ENCODE results near the gene HSPH1. TPM values are rescaled to one million over a fixed set of nuclear protein-coding genes. Genes with fewer than 3 reads are reported as not detected.

The HSPH1 gene
- total and polyA plus RNA-seq, 2 of the 13 experiments (the other 11 are each of a cell fraction or from before 2014, with no cell fraction given): 13.0 to 62.9 TPM

DNA sequence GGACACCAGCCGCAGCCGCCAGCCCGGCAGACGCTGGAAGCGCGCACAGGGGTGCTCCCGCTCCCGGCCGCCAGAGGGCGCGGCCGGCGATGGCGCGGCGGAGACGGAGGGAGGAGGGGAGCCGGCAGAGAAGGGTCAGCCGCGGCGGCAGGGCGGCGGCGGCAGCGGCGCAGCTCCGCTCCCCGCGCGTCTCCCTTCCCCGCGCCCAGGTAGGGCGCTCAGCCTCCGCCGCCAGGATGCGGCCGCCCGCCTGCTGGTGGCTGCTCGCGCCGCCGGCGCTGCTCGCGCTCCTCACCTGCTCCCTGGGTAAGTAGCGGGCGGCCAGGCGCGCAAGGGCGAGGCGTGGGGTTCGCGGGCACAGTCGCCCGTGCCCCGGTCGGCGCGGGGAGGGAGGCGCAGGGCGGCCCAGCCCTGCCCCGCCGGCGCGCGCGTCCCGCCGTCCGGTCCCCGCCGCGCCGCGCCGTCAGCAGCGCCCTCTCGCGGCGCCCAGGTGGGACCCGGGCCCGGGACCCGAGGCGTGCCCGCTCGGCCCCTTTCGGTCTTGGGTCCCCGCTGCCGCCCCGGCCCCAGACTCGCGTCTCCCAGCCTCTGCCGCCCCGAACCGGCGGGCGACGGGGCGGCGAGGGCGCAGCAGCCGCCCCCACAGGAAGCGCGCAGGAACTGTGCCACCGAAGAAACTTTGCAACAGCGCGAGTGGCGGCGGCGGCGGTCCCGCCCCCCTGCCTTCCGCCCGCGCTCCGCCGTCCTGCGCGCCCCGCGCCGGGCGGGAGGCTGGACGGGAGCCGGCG, 38.3 kb upstream of the HSPH1 start, which contains the start of gene B3GLCT (continued):
- TF ChIP-seq, protein P1, sequence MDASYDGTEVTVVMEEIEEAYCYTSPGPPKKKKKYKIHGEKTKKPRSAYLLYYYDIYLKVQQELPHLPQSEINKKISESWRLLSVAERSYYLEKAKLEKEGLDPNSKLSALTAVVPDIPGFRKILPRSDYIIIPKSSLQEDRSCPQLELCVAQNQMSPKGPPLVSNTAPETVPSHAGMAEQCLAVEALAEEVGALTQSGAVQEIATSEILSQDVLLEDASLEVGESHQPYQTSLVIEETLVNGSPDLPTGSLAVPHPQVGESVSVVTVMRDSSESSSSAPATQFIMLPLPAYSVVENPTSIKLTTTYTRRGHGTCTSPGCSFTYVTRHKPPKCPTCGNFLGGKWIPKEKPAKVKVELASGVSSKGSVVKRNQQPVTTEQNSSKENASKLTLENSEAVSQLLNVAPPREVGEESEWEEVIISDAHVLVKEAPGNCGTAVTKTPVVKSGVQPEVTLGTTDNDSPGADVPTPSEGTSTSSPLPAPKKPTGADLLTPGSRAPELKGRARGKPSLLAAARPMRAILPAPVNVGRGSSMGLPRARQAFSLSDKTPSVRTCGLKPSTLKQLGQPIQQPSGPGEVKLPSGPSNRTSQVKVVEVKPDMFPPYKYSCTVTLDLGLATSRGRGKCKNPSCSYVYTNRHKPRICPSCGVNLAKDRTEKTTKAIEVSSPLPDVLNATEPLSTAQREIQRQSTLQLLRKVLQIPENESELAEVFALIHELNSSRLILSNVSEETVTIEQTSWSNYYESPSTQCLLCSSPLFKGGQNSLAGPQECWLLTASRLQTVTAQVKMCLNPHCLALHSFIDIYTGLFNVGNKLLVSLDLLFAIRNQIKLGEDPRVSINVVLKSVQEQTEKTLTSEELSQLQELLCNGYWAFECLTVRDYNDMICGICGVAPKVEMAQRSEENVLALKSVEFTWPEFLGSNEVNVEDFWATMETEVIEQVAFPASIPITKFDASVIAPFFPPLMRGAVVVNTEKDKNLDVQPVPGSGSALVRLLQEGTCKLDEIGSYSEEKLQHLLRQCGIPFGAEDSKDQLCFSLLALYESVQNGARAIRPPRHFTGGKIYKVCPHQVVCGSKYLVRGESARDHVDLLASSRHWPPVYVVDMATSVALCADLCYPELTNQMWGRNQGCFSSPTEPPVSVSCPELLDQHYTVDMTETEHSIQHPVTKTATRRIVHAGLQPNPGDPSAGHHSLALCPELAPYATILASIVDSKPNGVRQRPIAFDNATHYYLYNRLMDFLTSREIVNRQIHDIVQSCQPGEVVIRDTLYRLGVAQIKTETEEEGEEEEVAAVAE (CRISPR knock-in tag; IDR thresholded peaks at IDR 0.05; ENCODE audit: borderline replicate concordance): no peak
- TF ChIP-seq ZNF607 (CRISPR knock-in tag; IDR thresholded peaks at IDR 0.05; ENCODE audit: borderline replicate concordance): no peak
- TF ChIP-seq AHR (CRISPR knock-in tag; IDR thresholded peaks at IDR 0.05): no peak
- TF ChIP-seq ATM (IDR thresholded peaks at IDR 0.05; ENCODE audit: borderline replicate concordance): no peak
- TF ChIP-seq ZNF510 (CRISPR knock-in tag; IDR thresholded peaks at IDR 0.05; ENCODE audit: low read depth): no peak
- no peak for TF ChIP-seq ZNF441 (CRISPR knock-in tag; IDR thresholded peaks at IDR 0.05; ENCODE audit: borderline replicate concordance)
- TF ChIP-seq ZNF652 (CRISPR knock-in tag; IDR thresholded peaks at IDR 0.05; ENCODE audit: borderline replicate concordance, low read depth): no peak
- no peak; the same call in 1 of the 2 replicates for TF ChIP-seq ZNF749 (CRISPR knock-in tag; IDR thresholded peaks at IDR 0.05; ENCODE audit: borderline replicate concordance)
- TF ChIP-seq, protein P2, sequence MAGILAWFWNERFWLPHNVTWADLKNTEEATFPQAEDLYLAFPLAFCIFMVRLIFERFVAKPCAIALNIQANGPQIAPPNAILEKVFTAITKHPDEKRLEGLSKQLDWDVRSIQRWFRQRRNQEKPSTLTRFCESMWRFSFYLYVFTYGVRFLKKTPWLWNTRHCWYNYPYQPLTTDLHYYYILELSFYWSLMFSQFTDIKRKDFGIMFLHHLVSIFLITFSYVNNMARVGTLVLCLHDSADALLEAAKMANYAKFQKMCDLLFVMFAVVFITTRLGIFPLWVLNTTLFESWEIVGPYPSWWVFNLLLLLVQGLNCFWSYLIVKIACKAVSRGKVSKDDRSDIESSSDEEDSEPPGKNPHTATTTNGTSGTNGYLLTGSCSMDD (CRISPR knock-in tag; IDR thresholded peaks at IDR 0.05): no peak
- peak; percentile 44 for TF ChIP-seq SALL1 (CRISPR knock-in tag; IDR thresholded peaks at IDR 0.05)
- peak; percentile 72 for TF ChIP-seq RAD21 (CRISPR knock-in tag; IDR thresholded peaks at IDR 0.05)
- TF ChIP-seq ZSCAN30 (CRISPR knock-in tag; IDR thresholded peaks at IDR 0.05): no peak
- TF ChIP-seq, protein P3, sequence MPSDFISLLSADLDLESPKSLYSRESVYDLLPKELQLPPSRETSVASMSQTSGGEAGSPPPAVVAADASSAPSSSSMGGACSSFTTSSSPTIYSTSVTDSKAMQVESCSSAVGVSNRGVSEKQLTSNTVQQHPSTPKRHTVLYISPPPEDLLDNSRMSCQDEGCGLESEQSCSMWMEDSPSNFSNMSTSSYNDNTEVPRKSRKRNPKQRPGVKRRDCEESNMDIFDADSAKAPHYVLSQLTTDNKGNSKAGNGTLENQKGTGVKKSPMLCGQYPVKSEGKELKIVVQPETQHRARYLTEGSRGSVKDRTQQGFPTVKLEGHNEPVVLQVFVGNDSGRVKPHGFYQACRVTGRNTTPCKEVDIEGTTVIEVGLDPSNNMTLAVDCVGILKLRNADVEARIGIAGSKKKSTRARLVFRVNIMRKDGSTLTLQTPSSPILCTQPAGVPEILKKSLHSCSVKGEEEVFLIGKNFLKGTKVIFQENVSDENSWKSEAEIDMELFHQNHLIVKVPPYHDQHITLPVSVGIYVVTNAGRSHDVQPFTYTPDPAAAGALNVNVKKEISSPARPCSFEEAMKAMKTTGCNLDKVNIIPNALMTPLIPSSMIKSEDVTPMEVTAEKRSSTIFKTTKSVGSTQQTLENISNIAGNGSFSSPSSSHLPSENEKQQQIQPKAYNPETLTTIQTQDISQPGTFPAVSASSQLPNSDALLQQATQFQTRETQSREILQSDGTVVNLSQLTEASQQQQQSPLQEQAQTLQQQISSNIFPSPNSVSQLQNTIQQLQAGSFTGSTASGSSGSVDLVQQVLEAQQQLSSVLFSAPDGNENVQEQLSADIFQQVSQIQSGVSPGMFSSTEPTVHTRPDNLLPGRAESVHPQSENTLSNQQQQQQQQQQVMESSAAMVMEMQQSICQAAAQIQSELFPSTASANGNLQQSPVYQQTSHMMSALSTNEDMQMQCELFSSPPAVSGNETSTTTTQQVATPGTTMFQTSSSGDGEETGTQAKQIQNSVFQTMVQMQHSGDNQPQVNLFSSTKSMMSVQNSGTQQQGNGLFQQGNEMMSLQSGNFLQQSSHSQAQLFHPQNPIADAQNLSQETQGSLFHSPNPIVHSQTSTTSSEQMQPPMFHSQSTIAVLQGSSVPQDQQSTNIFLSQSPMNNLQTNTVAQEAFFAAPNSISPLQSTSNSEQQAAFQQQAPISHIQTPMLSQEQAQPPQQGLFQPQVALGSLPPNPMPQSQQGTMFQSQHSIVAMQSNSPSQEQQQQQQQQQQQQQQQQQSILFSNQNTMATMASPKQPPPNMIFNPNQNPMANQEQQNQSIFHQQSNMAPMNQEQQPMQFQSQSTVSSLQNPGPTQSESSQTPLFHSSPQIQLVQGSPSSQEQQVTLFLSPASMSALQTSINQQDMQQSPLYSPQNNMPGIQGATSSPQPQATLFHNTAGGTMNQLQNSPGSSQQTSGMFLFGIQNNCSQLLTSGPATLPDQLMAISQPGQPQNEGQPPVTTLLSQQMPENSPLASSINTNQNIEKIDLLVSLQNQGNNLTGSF (CRISPR knock-in tag; IDR thresholded peaks at IDR 0.05): no peak
- no peak for TF ChIP-seq TP53 (CRISPR knock-in tag; conservative IDR thresholded peaks at IDR 0.05)
- no peak for TF ChIP-seq ZFAT (CRISPR knock-in tag; conservative IDR thresholded peaks at IDR 0.05)
- TF ChIP-seq MED8 (CRISPR knock-in tag; IDR thresholded peaks at IDR 0.05; ENCODE audit: insufficient replicate concordance): no peak
- no peak for TF ChIP-seq PHB2 (IDR thresholded peaks at IDR 0.05; ENCODE audit: partially characterized antibody)
- peak; percentile 77; the same call in 1 of the 2 replicates for TF ChIP-seq RNF2 (conservative IDR thresholded peaks at IDR 0.05; ENCODE audit: low read depth)
- TF ChIP-seq ZNF530 (CRISPR knock-in tag; IDR thresholded peaks at IDR 0.05; ENCODE audit: low read depth): no peak
- no peak for TF ChIP-seq RFX3 (CRISPR knock-in tag; IDR thresholded peaks at IDR 0.05)

Data from HepG2 (cell line).